Measurements from ENCODE around the gene IER3. TPM values are rescaled to one million over a fixed set of nuclear protein-coding genes. Genes with fewer than 3 reads are reported as not detected.
"Not testable (repeated sequence)": the region's sequence is repeated elsewhere in the genome, so short reads cannot be mapped to it uniquely, and the experiment has no call there.

Gene IER3
- total RNA-seq, 1 donor from 2014 or later, result 12.7 TPM

DNA sequence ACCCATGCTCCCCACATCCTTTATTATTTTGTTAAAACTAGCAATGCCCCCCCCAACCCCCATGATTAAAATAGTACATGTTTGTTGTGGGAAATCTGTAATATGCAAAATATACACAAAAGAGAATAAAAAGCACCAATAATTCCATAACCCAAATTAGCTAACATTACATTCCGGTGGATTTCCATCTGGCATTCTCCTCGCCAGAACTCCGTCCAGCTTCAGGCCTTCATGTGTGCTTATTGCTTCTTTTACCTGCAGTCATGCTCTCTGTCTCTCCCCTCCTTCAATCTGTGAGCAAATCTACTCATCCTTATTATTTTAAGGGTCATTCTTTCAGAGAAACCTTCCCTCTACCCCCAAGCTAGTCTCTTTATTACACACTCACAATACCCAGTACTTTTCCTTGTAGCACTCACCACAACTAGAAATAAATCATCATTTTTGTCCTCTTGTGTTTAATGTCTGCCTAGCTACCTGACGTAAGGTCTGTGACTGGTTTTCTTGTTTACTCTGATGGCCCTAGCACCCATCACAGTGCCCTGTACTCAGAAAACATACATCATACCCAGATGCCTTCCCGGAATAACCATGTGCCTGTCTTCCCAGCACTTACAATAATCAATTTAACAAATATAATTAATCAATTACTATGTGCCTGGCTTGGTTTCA is 25.6 kb upstream of the IER3 start:
- DNase-seq (no peak), ATAC-seq (no peak)
- intact Hi-C loops (cut with micrococcal nuclease), result no loop called here

DNA sequence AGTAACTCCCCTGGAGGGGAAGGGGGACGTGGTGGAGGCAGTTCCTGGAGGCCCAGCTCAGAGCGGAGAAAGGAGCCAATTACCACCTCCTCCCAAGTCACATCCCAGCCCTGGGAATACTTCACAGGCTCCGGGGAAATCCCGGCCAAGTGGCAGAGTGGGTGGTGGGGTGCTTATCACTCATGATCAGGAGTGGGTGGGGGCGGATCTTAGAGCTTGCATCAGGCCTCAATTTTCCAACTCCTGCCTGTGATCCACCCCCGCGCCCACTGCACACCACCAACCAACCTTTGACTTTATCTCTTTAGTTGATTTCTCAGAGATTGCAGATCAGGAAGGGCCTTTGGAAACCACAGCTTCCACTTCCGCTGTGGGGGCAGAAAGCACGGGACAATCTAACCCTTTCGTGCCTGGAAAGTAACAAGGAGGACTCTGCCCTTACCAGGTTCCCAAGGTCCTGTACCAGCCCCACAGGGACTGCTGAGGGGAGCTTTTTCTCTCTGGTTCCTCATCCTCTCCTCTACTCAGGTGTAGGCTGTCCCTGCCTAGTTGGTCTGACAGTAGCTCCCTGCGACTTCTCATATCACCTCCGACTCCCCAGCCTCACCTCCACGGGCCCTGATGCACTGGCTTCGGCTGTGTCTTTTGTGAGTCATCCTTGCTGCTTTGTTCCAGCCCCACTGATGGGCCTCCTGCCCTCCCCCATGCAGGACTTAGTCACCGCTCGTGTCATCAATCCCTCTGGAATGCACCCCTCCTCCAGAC is 24.9 kb upstream of the IER3 start:
- peak; percentile 40 for DNase-seq
- intact Hi-C loops (cut with micrococcal nuclease), result no loop called here
- peak; percentile 70 for ATAC-seq

DNA sequence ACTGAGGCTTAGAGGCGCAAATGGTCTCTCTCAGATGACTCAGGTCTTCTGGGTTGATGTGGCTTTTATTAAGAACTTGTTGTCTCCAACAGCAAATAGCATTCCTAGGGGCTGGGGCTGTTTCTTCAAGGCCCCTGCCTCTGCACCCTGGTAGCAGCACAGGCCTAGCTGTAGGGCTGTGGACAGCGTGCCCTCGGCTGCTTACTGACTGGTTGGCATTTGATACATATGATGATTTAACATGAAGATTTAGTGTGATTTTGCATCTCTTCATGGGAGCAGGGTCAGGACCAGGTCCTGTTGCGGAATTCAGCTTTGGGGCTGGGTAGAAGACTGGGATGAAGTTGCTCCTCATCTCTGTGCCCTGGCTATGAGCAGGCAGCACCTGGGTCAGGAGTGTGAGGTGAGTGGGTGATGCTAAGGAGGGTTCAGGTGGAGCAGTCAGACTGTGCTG is 24.3 kb upstream of the IER3 start:
- DNase-seq (no peak), ATAC-seq (no peak)

DNA sequence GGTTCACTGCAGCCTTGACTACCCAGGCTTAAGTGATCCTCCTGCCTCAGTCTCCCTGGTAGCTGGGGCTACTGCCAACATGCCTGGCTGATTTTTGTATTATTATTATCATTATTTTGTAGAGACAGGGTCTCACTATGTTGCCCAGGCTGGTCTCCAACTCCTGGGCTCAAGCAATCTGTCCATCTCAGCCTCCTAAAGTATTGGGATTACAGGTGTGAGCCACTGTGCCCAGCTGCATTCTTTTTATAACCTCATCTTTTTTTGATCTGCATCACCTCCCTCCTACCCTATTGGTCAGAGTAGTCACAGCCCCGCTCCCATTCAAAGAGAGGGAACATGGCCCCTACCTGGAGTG is 23.6 kb upstream of the IER3 start:
- ATAC-seq (no peak), DNase-seq (no peak)
- intact Hi-C loops (cut with micrococcal nuclease), result no loop called here

More for the DNA sequence above, 24.3 kb upstream of the IER3 start:
- intact Hi-C loops (cut with micrococcal nuclease), result no loop called here

DNA sequence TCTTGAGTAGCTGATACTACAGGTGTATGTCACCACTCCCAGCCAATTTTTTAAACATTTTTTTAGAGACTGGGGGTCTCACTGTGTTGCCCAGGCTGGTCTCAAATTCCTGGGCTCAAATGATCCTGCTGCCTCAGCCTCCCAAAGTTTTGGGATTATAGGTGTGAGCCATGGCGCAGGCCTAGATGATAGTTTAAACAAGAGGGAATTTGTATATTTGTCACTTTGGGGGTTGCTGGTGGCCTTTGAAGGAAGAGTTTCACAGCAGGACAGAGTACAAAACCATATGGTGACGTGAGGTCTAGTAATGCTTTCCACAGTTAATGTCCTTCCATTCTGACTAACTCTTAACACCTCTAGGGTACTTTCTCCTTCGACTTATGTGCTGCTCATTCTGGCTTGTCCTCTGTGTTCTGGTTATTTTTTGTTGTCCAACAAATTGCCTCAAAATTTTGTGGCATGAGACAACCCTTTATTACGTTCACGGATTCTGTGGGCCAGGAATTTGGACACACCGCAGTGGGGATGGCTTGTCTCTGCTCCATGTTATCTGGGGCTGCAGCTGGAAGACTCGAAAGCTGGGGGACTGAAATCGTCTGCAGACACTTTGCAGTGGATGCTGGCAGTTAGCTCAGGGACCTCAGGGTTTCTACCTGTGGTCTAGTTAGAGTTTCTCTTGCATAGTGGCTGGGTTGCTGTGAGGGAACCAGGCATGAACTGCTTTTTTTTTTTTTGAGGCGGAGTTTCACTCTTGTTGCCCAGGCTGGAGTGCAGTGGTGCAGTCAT is 23.0 kb upstream of the IER3 start:
- intact Hi-C loops (cut with micrococcal nuclease), result no loop called here
- no peak for ATAC-seq
- DNase-seq, result no peak

DNA sequence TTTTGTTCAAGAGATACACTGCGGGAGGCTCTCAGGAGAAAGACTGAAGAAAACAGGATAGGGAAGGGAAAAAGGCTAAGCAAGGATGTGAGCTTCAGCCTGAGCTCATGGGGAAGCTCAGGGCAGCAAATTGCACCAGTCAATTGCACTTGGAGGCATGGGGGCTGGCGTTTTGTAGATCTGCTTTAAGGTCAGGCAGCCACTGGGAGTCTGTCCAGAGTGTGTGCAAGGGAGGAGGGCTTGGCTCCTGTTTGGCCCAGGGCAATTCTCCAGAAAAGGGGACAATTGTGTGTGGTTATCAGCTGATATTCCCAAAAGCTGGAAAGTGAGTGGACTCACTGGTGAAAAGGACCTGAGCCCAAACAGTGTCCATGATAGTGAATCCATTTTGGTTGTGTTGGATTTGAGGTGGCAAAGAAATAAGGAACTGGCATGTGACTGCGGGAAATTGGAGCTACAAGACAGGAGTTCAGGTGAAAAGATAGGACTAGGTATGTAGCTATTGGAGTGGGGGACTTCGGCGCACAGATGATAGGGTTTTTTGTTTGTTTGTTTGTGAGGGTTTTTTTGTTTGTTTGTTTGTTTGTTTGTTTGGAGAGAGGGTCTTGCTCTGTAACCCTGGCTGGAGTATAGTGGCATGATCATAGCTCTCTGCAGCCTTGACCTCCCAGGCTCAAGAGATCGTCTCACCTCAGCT is 22.3 kb upstream of the IER3 start:
- intact Hi-C loops (cut with micrococcal nuclease), result no loop called here
- peak; percentile 47 for ATAC-seq
- peak; percentile 45 for DNase-seq

DNA sequence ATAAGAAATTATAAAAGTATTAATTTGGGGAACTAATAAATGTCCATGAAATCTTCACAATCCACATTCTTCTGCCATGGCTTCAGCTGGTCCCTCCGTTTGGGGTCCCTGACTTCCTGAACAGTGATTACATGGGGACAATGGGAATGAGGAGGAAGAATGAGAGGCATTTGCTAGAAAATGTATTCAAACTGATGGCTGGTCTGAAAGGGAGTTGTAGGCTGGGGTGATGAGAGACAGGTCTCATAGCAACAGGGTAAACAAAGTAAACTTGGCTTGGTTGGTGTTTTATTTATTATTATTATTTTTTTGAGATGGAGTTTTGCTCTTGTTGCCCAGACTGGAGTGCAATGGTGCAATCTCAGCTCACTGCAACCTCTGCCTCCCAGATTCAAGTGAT is 21.1 kb upstream of the IER3 start:
- ATAC-seq; intact Hi-C loops (cut with micrococcal nuclease); DNase-seq: not testable (repeated sequence)

DNA sequence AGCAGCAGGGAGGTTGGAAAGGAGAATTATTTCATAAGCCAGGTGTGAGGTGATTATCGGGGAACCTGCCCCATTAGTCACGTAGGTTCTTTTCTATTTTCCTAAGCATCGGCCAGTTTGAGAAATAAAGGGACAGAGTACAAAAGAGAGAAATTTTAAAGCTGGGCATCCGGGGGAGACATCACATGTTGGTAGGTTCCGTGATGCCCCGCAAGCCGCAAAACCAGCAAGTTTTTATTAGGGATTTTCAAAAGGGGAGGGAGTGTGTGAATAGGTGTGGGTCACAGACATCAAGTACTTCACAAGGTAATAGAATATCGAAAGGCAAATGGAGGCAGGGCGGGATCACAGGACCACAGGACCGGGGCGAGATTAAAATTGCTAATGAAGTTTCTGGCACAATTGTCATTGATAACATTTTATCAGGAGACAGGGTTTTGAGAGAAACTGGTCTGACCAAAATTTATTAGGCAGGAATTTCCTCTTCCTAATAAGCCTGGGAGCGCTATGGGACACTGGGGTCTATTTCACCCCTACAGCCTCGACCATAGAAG is 20.2 kb upstream of the IER3 start:
- ATAC-seq; intact Hi-C loops (cut with micrococcal nuclease); DNase-seq: not testable (repeated sequence)

DNA sequence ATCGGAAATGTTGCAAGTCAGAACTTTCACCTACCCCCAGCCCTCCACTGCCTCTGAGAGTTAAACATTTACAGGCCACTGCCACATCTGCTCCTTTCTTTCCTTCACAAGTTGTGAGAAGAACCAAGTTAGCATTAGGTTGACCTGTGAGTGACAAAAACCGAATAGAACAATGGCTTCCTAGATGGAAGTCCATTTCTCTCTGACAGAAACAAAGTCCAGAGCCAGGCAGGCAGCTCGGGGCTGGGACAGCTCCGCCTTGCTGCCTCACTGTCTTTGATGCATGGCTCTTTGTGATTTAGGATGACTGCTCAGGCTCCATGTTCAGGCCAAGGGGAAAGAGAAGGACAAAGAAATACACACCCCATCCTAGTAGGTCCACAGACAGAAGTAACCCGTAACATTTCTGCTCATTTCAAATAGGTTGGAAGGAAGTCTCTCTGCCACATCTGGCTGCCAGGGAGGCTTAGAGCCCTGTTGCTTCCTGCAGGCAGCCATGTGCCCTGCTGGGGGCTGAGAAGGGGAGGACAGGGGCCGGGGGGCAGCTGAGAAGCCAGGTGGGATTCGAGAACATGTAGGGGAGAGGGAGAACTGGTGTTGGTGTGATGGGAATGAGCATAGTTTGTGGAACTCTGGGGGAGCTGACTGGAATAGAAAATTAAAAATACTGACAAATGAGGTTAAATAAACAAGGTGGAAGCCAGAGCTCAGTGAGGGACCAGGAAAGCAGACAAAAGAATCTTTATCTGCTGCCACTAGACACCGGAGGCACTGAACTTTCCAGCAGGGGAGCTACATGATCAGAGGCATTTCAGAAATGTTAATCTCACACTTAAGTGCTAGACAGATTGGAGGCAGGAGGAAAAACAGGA is 19.5 kb upstream of the IER3 start:
- intact Hi-C loops (cut with micrococcal nuclease), result no loop called here
- DNase-seq (no peak), ATAC-seq (peak; percentile 71)

DNA sequence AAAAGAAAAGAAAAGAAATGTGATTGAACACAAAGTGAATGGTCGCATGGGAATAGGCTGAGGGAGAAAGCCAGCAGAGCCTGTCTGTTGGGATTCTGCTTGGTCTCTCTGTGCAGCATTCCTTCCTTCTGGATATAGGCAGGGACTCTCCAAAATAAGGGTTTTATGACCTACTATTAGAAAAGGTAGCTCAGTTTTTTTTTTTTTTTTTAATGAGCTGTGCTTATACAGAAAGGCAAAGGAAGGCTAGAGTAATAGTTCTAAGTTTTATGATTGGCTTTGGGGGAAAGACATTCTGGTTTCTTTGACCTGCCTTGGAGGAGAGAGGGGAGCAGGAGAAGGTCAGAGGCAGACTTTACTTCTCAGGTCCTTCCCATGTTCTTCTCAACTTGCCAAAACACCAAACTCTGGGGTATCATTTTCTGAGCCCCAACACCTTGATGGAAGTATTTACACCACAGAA is 18.8 kb upstream of the IER3 start:
- intact Hi-C loops (cut with micrococcal nuclease), result no loop called here
- ATAC-seq (no peak), DNase-seq (no peak)

DNA sequence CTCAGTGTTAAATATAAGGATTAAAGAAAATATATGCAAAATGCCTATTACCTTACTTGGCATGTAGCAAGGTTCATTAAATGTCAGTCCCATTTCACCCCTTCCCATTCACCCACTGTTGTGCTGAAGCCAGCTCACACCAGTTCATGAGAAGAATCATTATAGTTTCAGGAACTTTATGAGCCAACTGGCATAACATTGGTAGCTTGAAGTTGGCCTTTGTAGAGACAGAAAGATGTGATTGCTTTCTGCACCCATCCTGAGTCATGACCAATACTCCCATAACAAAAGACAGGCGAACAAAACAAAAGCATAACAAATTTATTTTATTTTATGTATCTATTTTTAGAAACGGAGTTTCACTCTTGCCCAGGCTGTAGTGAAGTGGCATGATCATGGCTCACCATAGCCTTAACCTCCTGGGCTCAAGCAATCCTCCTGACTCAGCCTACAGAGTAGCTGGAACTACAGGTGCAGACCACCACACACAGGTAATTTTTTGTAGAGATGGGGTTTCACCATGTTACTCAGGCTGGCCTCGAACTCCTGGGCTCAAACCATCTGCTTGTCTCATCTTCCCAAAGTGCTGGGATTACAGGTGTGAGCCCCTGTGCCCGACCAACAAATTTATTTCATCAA is 17.6 kb upstream of the IER3 start:
- intact Hi-C loops (cut with micrococcal nuclease), result no loop called here
- DNase-seq (no peak), ATAC-seq (no peak)

DNA sequence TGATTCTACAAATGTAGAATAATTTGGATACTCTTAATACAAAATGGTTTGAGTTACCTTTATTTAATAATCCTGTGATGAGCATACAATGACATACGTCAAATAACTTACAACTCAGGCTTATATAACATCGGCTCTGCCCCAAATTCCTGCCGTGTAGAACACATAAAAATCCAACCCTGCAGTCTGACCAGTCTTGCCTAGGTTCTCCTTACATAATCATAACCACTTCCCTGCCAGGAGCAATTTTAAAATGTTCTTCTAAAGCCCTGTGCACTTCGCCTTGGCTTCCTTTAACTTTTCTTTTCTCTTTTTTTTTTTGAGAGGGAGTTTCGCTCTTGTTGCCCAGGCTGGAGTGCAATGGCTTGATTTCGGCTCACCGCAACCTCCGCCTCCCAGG is 16.2 kb upstream of the IER3 start:
- no peak for DNase-seq
- intact Hi-C loops (cut with micrococcal nuclease), result no loop called here
- ATAC-seq, result no peak

DNA sequence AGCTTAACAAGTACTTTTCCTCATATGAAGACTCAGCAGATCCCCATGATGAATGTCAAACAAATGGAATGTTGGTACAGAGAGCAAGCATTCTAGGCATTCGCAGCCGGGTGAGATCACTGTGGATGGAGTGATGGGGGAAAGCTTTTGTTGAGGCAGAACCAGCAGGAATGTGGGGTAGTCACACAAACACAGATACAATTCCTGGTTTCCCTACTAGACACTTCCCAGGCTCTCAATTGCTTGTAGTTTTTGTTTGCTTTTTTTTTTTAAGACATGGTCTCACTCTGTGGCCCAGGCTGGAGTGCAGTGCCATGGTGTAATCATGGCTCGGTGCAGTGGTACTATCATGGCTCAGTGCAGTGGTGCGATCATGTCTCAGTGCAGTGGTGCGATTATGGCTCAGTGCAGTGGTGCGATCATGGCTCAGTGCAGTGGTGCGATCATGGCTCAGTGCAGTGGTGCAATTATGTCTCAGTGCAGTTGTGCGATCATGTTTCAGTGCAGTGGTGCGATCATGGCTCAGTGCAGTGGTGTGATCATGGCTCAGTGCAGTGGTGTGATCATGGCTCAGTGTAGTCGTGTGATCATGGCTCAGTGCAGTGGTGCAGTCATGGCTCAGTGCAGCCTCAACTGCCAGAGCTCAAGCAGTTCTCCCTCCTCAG is 15.4 kb upstream of the IER3 start:
- intact Hi-C loops (cut with micrococcal nuclease), result no loop called here
- no peak for ATAC-seq
- DNase-seq, result no peak

DNA sequence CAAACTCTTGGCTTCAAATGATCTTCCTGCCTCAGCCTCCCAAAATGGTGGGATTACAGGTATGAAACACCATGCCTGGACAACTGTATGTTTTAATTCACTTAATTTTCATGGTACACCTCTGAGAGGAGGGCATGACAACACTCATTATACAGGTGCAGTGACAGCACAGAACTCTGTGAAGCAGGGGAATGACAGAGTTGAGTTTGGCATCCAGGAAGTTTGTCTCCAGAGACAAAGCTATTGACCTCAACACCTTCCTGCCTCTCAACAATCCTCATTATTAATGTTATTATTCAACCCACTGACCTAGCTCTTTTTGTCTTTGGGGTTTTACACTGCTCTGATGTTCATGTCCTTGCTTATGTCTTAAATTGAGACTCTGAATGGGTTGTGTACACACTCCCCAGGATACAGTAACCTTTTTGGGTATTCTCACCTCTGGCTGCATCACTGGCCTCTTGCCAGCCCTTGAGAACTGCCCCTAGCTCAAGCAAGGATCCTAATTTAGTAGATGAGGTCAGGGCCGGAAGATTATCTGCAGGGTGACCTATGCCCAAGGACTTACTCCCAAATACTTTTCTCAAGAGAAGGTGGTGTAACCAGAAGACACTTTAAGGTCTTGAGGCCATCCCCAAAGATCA is 13.0 kb upstream of the IER3 start:
- ATAC-seq (peak; percentile 71), DNase-seq (peak; percentile 71)
- intact Hi-C loops (cut with micrococcal nuclease), result no loop called here

DNA sequence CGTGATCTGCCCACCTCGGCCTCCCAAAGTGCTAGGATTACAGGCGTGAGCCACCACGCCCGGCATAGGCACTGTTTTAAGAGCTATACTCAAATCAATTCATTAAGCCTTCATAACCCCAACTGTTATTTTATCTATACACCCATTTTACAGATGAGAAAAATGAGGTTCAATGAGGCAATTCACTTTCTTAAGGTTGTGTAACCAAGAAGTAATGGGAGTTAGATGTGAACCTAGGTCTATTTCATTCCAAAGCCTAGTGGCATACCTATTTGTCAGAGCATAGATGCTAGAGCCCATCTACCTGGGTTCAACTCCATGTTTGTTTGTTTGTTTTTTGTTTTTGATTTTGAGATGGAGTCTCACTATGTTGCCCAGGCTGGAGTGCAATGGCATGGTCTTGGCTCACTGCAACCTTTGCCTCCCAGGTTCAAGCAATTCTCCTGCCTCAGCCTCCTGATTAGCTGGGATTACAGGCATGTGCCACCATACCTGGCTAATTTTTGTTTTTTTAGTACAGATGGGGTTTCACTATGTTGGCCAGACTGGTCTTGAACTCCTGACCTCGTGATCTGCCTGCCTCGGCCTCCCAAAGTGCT is 12.2 kb upstream of the IER3 start:
- DNase-seq; intact Hi-C loops (cut with micrococcal nuclease); ATAC-seq: not testable (repeated sequence)

DNA sequence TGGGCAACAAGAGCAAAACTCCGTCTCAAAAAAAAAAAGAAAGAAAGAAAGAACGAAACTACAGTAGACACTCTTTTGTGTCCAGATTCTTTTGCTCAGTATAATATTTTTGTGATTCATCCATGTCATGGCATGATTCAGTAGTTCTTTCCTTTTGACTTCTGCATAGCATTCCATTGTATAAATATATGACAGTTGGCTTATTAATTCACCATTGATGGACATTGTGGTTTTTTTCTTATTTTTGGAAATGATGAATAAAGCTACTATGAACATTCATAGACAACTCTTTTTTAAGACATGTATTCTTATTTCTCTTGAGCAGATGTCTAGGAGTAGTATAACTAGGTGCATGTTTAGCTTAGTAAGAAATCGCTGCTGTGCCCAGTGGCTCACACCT is 10.3 kb upstream of the IER3 start:
- intact Hi-C loops (cut with micrococcal nuclease), result no loop called here
- no peak for ATAC-seq
- DNase-seq, result no peak

Measured in left ventricle myocardium superior (tissue), 1 donor.